ES-I3 (cell line): ENCODE data around the gene PRR23E.

Experiments used
- H3K36me3 ChIP-seq: 2 replicates; pipeline ENCODE4 v1.6.1; 2013; ENCODE audit warnings: mild to moderate bottlenecking, low read length, control low read depth, moderate library complexity; ENCODE audit not compliant: insufficient read depth
- H3K4me1 ChIP-seq: 2 replicates; pipeline ENCODE4 v1.6.1; 2013; ENCODE audit warnings: mild to moderate bottlenecking, control low read depth, low read length; ENCODE audit not compliant: insufficient read depth
- H3K9ac ChIP-seq: 2 replicates; pipeline ENCODE4 v1.6.1; 2013; ENCODE audit warnings: low read depth, mild to moderate bottlenecking, low read length, moderate library complexity
- H3K9me3 ChIP-seq: 2 replicates; pipeline ENCODE4 v1.6.1; 2013; ENCODE audit warnings: mild to moderate bottlenecking, low read length, moderate library complexity; ENCODE audit not compliant: control insufficient read depth, insufficient read depth

The PRR23E gene

GRCh38 chr3:127233371-127233770 lies 40.4 kb downstream of the PRR23E start:
- no peaks in the 10 kb centered on the region for H3K4me1 ChIP-seq
- no peak overlapping the region for H3K9ac ChIP-seq
- H3K9me3 ChIP-seq, result no peaks in the 10 kb centered on the region
- no peaks in the 10 kb centered on the region for H3K36me3 ChIP-seq

GRCh38 chr3:127234778-127235177 lies 41.8 kb downstream of the PRR23E start:
- H3K36me3 ChIP-seq, result no peaks in the 10 kb centered on the region

GRCh38 chr3:127235706-127236105 lies 42.8 kb downstream of the PRR23E start:
- Histone ChIP-seq H3K36me3 (no peaks in the 10 kb centered on the region), H3K9ac (no peak overlapping the region), H3K9me3 (no peaks in the 10 kb centered on the region), H3K4me1 (no peaks in the 10 kb centered on the region)

More at GRCh38 chr3:127234778-127235177, 41.8 kb downstream of the PRR23E start:
- H3K9ac ChIP-seq, result no peak overlapping the region
- H3K9me3 ChIP-seq, result no peaks in the 10 kb centered on the region
- H3K4me1 ChIP-seq, result no peaks in the 10 kb centered on the region

DNA sequence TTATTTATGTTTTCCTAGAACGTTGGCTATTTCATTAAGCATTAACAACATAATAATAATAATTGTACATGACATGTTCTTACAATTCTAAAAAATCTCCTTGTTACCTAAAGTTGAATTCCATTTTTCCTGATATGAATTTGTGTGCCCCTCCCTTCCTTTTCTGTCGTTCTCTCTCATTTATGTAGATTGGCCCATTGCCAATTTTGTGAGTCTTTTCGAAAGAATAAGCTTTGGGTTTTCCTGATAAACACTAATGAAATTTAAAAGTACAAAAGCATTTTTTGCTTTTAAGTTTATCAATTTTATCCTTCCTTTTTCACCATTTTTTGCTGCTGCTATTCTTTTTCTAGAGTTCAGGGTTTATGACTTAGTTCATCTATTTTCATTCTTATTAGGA lies 44.9 kb downstream of the PRR23E start:
- Histone ChIP-seq H3K9ac (no peak overlapping the region), H3K4me1 (no peaks in the 10 kb centered on the region), H3K36me3 (no peaks in the 10 kb centered on the region), H3K9me3 (no peaks in the 10 kb centered on the region)

GRCh38 chr3:127238602-127239001 lies 45.7 kb downstream of the PRR23E start:
- Histone ChIP-seq H3K9ac (no peak overlapping the region), H3K9me3 (no peaks in the 10 kb centered on the region), H3K4me1 (no peaks in the 10 kb centered on the region), H3K36me3 (no peaks in the 10 kb centered on the region)

GRCh38 chr3:127247292-127247691 lies 54.4 kb downstream of the PRR23E start:
- Histone ChIP-seq H3K9me3 (peaks cover 15% of the 10 kb centered on the region), H3K36me3 (no peaks in the 10 kb centered on the region), H3K9ac (no peak overlapping the region), H3K4me1 (no peaks in the 10 kb centered on the region)
